GM21825 (cell line): ENCODE measurements around the gene CACNA1S.

Experiments
- ATAC-seq: cut with Tn5 transposase; IDR thresholded peaks from one replicate; pipeline ENCODE4 v1.9.1; 2021; ENCODE audit warnings: mild to moderate bottlenecking, moderate library complexity; ENCODE audit not compliant: unreplicated experiment

CACNA1S gene

DNA sequence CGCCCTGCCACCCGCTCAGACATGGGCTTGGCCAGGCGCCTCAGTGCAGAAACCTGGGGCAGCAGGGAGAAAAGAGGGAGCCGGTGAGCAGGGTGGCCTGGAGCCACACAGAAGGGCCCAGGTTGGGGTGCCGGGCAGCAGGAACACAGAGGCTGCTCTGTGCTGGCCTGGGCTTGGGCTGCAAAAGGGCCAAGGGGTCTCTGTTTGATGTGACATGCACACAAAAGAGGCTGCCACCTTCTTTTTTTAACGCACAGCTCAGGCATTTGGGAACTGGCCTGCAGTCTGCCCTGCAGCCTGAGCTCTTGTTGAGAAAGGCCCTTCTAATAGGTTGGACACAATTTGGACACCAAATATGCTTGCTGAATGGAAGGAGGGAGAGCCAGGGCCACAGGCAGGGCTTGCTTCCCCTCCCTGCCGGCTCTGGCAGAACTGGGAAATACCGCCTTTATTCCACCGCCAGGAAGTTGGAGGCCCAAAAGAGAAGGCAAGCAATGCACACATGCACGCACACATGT is 121.1 kb downstream of the CACNA1S start:
- no peak for ATAC-seq

DNA sequence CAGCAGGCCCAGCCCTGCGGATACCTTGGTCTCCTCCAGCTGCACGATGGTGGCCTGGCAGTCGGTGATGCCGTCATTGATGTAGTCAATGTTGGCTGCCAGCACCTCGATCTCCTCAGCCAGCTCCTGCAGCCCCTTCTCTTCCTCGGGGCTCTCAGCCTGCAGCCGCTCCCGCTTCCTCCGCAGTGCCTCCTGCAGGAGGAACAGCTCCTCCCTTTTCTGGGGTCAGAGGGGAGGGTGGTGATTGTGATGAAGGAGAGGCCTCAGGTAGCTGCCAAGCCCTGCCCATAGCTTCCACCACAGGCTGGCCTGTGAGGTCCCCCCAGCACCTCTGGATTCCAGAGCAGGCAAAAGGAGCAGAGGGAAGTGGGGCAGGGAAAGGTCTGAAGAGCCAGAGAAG is 122.1 kb downstream of the CACNA1S start:
- ATAC-seq: no peak
